ENCODE data around the gene CMIP.

Gene CMIP

GRCh38 chr16:81448154-81449131 is 3.8 kb downstream of the CMIP start:
- H4K8ac ChIP-seq (ENCODE audit: low read depth, low read length) = no peak overlapping the region
- H3K4me2 ChIP-seq (ENCODE audit: low read length) = peak overlapping the region; percentile 80
- no peak overlapping the region for H4K91ac ChIP-seq (ENCODE audit: low read depth, low read length)
- no peak overlapping the region for H3K23ac ChIP-seq (ENCODE audit: low read length)
- no peak overlapping the region for H2BK120ac ChIP-seq (ENCODE audit: insufficient read depth, low read length, poor library complexity)
- peaks cover 10 to 12% of the 10 kb centered on the region in 2 experiments for H3K36me3 ChIP-seq (ENCODE audit: control insufficient read depth in 1 of 2, insufficient read depth in 2 of 2, low read length in 2 of 2)
- no peak overlapping the region for H2AFZ ChIP-seq (ENCODE audit: insufficient read depth, low read length, poor library complexity)
- no CpG with 5 or more reads among the region's 19 CpGs for WGBS (ENCODE audit: extremely low coverage, insufficient coverage, insufficient read length)
- H3K79me1 ChIP-seq (ENCODE audit: low read length) = peaks cover 20% of the 10 kb centered on the region
- no peak for DNase-seq
- H3K9ac ChIP-seq (ENCODE audit: low read length) = no peak overlapping the region
- no peak overlapping the region for H3K27ac ChIP-seq (ENCODE audit: low read depth, low read length)
- peak overlapping the region; percentile 100 for H3K4ac ChIP-seq (ENCODE audit: low read depth, low read length)
- H3K14ac ChIP-seq (ENCODE audit: low read length) = peak overlapping the region; percentile 22
- peaks cover 17 to 39% of the 10 kb centered on the region in 2 experiments for H3K4me1 ChIP-seq (ENCODE audit: control insufficient read depth in 1 of 2, insufficient read depth in 2 of 2, low read length in 2 of 2)
- no peak overlapping the region for H2AK5ac ChIP-seq (ENCODE audit: low read length)
- peak overlapping the region; percentile 19 for H3K18ac ChIP-seq (ENCODE audit: low read length)
- no peaks in the 10 kb centered on the region for H3K27me3 ChIP-seq (ENCODE audit: insufficient read depth, low read length)
- no peak overlapping the region for H4K12ac ChIP-seq (ENCODE audit: low read depth, low read length)
- H2BK12ac ChIP-seq (ENCODE audit: low read length) = no peak overlapping the region
- no peak overlapping the region for H3K4me3 ChIP-seq (ENCODE audit: low read depth, low read length)
- peaks cover 66% of the 10 kb centered on the region for H3K79me2 ChIP-seq (ENCODE audit: control insufficient read depth, insufficient read depth, low read length, poor library complexity)
- H3K9me3 ChIP-seq (ENCODE audit: insufficient read depth, low read depth, low read length) = no peaks in the 10 kb centered on the region
- no peak overlapping the region for H2BK5ac ChIP-seq (ENCODE audit: low read depth, low read length, poor library complexity)

GRCh38 chr16:81449241-81449640 is 4.6 kb downstream of the CMIP start:
- no peak overlapping the region for H2BK120ac ChIP-seq (ENCODE audit: insufficient read depth, low read length, poor library complexity)
- H4K91ac ChIP-seq (ENCODE audit: low read depth, low read length) = no peak overlapping the region
- H4K8ac ChIP-seq (ENCODE audit: low read depth, low read length) = no peak overlapping the region
- H3K79me2 ChIP-seq (ENCODE audit: control insufficient read depth, insufficient read depth, low read length, poor library complexity) = peaks cover 69% of the 10 kb centered on the region
- no peak overlapping the region for H3K4me2 ChIP-seq (ENCODE audit: low read length)
- no peak overlapping the region for H3K18ac ChIP-seq (ENCODE audit: low read length)
- no peak overlapping the region for H3K27ac ChIP-seq (ENCODE audit: low read depth, low read length)
- no CpG with 5 or more reads among the region's 2 CpGs for WGBS (ENCODE audit: extremely low coverage, insufficient coverage, insufficient read length)
- no peak overlapping the region for H3K23ac ChIP-seq (ENCODE audit: low read length)
- H3K27me3 ChIP-seq (ENCODE audit: insufficient read depth, low read length) = no peaks in the 10 kb centered on the region
- peak overlapping the region; percentile 96 for H3K4ac ChIP-seq (ENCODE audit: low read depth, low read length)
- H3K4me3 ChIP-seq (ENCODE audit: low read depth, low read length) = no peak overlapping the region
- DNase-seq = no peak
- no peak overlapping the region for H2BK12ac ChIP-seq (ENCODE audit: low read length)
- H3K9ac ChIP-seq (ENCODE audit: low read length) = no peak overlapping the region
- H2AFZ ChIP-seq (ENCODE audit: insufficient read depth, low read length, poor library complexity) = no peak overlapping the region
- H3K79me1 ChIP-seq (ENCODE audit: low read length) = peaks cover 14% of the 10 kb centered on the region
- H4K12ac ChIP-seq (ENCODE audit: low read depth, low read length) = no peak overlapping the region
- H3K9me3 ChIP-seq (ENCODE audit: insufficient read depth, low read depth, low read length) = no peaks in the 10 kb centered on the region
- H2BK5ac ChIP-seq (ENCODE audit: low read depth, low read length, poor library complexity) = no peak overlapping the region
- no peak overlapping the region for H2AK5ac ChIP-seq (ENCODE audit: low read length)
- no peak overlapping the region for H3K14ac ChIP-seq (ENCODE audit: low read length)
- H3K4me1 ChIP-seq (ENCODE audit: control insufficient read depth in 1 of 2, insufficient read depth in 2 of 2, low read length in 2 of 2) = peaks cover 17 to 36% of the 10 kb centered on the region in 2 experiments
- peaks cover 14% of the 10 kb centered on the region in 2 experiments for H3K36me3 ChIP-seq (ENCODE audit: control insufficient read depth in 1 of 2, insufficient read depth in 2 of 2, low read length in 2 of 2)

GRCh38 chr16:81449899-81450608 is 5.4 kb downstream of the CMIP start:
- H4K8ac ChIP-seq (ENCODE audit: low read depth, low read length) = no peak overlapping the region
- no peak for DNase-seq
- no peak overlapping the region for H2BK5ac ChIP-seq (ENCODE audit: low read depth, low read length, poor library complexity)
- no peak overlapping the region for H4K91ac ChIP-seq (ENCODE audit: low read depth, low read length)
- peaks cover 14% of the 10 kb centered on the region for H3K79me1 ChIP-seq (ENCODE audit: low read length)
- no peak overlapping the region for H3K4me3 ChIP-seq (ENCODE audit: low read depth, low read length)
- no peak overlapping the region for H2AFZ ChIP-seq (ENCODE audit: insufficient read depth, low read length, poor library complexity)
- H2BK12ac ChIP-seq (ENCODE audit: low read length) = no peak overlapping the region
- peaks cover 73% of the 10 kb centered on the region for H3K79me2 ChIP-seq (ENCODE audit: control insufficient read depth, insufficient read depth, low read length, poor library complexity)
- H3K23ac ChIP-seq (ENCODE audit: low read length) = no peak overlapping the region
- H3K27ac ChIP-seq (ENCODE audit: low read depth, low read length) = no peak overlapping the region
- peaks cover 14% of the 10 kb centered on the region in 2 experiments for H3K36me3 ChIP-seq (ENCODE audit: control insufficient read depth in 1 of 2, insufficient read depth in 2 of 2, low read length in 2 of 2)
- H3K9me3 ChIP-seq (ENCODE audit: insufficient read depth, low read depth, low read length) = no peaks in the 10 kb centered on the region
- H3K4me1 ChIP-seq (ENCODE audit: control insufficient read depth in 1 of 2, insufficient read depth in 2 of 2, low read length in 2 of 2) = peaks cover 17 to 36% of the 10 kb centered on the region in 2 experiments
- no peaks in the 10 kb centered on the region for H3K27me3 ChIP-seq (ENCODE audit: insufficient read depth, low read length)
- no peak overlapping the region for H3K4me2 ChIP-seq (ENCODE audit: low read length)
- no peak overlapping the region for H2AK5ac ChIP-seq (ENCODE audit: low read length)
- peak overlapping the region; percentile 96 for H3K4ac ChIP-seq (ENCODE audit: low read depth, low read length)
- no peak overlapping the region for H3K9ac ChIP-seq (ENCODE audit: low read length)
- no peak overlapping the region for H3K14ac ChIP-seq (ENCODE audit: low read length)
- H3K18ac ChIP-seq (ENCODE audit: low read length) = peak overlapping the region; percentile 3
- no CpG with 5 or more reads among the region's 7 CpGs for WGBS (ENCODE audit: extremely low coverage, insufficient coverage, insufficient read length)
- no peak overlapping the region for H2BK120ac ChIP-seq (ENCODE audit: insufficient read depth, low read length, poor library complexity)
- H4K12ac ChIP-seq (ENCODE audit: low read depth, low read length) = no peak overlapping the region

GRCh38 chr16:81450783-81451491 is 6.3 kb downstream of the CMIP start:
- H3K79me2 ChIP-seq (ENCODE audit: control insufficient read depth, insufficient read depth, low read length, poor library complexity) = peaks cover 71% of the 10 kb centered on the region
- H3K36me3 ChIP-seq (ENCODE audit: control insufficient read depth in 1 of 2, insufficient read depth in 2 of 2, low read length in 2 of 2) = peaks cover 15 to 19% of the 10 kb centered on the region in 2 experiments
- H2AFZ ChIP-seq (ENCODE audit: insufficient read depth, low read length, poor library complexity) = no peak overlapping the region
- H3K4me1 ChIP-seq (ENCODE audit: control insufficient read depth in 1 of 2, insufficient read depth in 2 of 2, low read length in 2 of 2) = peaks cover 17 to 38% of the 10 kb centered on the region in 2 experiments
- H3K4ac ChIP-seq (ENCODE audit: low read depth, low read length) = peak overlapping the region; percentile 77
- H3K9ac ChIP-seq (ENCODE audit: low read length) = no peak overlapping the region
- H2BK12ac ChIP-seq (ENCODE audit: low read length) = no peak overlapping the region
- H2BK120ac ChIP-seq (ENCODE audit: insufficient read depth, low read length, poor library complexity) = no peak overlapping the region
- H3K9me3 ChIP-seq (ENCODE audit: insufficient read depth, low read depth, low read length) = no peaks in the 10 kb centered on the region
- H4K12ac ChIP-seq (ENCODE audit: low read depth, low read length) = no peak overlapping the region
- H3K4me2 ChIP-seq (ENCODE audit: low read length) = no peak overlapping the region
- H3K27me3 ChIP-seq (ENCODE audit: insufficient read depth, low read length) = no peaks in the 10 kb centered on the region
- no peak overlapping the region for H2AK5ac ChIP-seq (ENCODE audit: low read length)
- peak overlapping the region; percentile 41 for H3K18ac ChIP-seq (ENCODE audit: low read length)
- no peak overlapping the region for H3K14ac ChIP-seq (ENCODE audit: low read length)
- no peak overlapping the region for H4K91ac ChIP-seq (ENCODE audit: low read depth, low read length)
- whole genome bisulfite sequencing (ENCODE audit: extremely low coverage, insufficient coverage, insufficient read length) = no CpG with 5 or more reads among the region's 12 CpGs
- no peak overlapping the region for H2BK5ac ChIP-seq (ENCODE audit: low read depth, low read length, poor library complexity)
- H3K27ac ChIP-seq (ENCODE audit: low read depth, low read length) = no peak overlapping the region
- DNase-seq = no peak
- no peak overlapping the region for H3K4me3 ChIP-seq (ENCODE audit: low read depth, low read length)
- peaks cover 6% of the 10 kb centered on the region for H3K79me1 ChIP-seq (ENCODE audit: low read length)
- no peak overlapping the region for H4K8ac ChIP-seq (ENCODE audit: low read depth, low read length)
- H3K23ac ChIP-seq (ENCODE audit: low read length) = no peak overlapping the region

Measured in trophoblast cell (in vitro differentiated cells and primary cell).